IMR-90 (cell line): ENCODE measurements around the gene ZDHHC11B. TPM values are rescaled to one million over a fixed set of nuclear protein-coding genes. Genes with fewer than 3 reads are reported as not detected.

ENCODE experiments used
- ATAC-seq: fragments of 200-7000 bp; cut with Tn5 transposase; 2 replicates; pipeline ENCODE4 v1.9.1; 2020; ENCODE audit warnings: low read depth, mild to moderate bottlenecking, moderate library complexity
- BruUV-seq: library from RNA; stranded (reverse); fragments of 400-500 nt; replicated peaks from 2 replicates; lab custom pipeline; 2021; lab: Mats Ljungman, UMichigan
- CTCF ChIA-PET: fragments of 300-600 bp; formaldehyde crosslinking; extraction: SDS; loops from one replicate; lab custom pipeline; 2021; ENCODE audit warnings: antibody characterized with exemption; lab: Yijun Ruan, JAX
- POLR2A ChIA-PET: fragments of 300-600 bp; sonication (Branson Sonifier 250); formaldehyde crosslinking; loops from one replicate; lab custom pipeline; 2022; ENCODE audit warnings: antibody characterized with exemption; ENCODE audit not compliant: unreplicated experiment; lab: Charles Lee
- DNase-seq: peaks from one replicate; pipeline ENCODE4 v3.0.0; 2013
- H2AFZ ChIP-seq: replicated peaks from 2 replicates; pipeline ENCODE3; 2013; ENCODE audit warnings: low read length, mild to moderate bottlenecking; ENCODE audit not compliant: poor library complexity
- H2AK5ac ChIP-seq: 2 replicates; pipeline ENCODE4 v1.6.1; 2013; ENCODE audit warnings: low read depth, low read length, inconsistent platforms
- H2AK9ac ChIP-seq: replicated peaks from 2 replicates; pipeline ENCODE3; 2013; ENCODE audit warnings: mild to moderate bottlenecking, low read depth, low read length, moderate library complexity; ENCODE audit not compliant: poor library complexity
- H2BK120ac ChIP-seq: 2 replicates; pipeline ENCODE4 v1.6.1; 2013; ENCODE audit warnings: low read depth, low read length, inconsistent platforms
- H2BK15ac ChIP-seq: 3 replicates; pipeline ENCODE4 v1.6.1; 2013; ENCODE audit warnings: low read depth, low read length, inconsistent platforms
- H2BK20ac ChIP-seq: 2 replicates; pipeline ENCODE4 v1.6.1; 2013; ENCODE audit warnings: low read depth, mild to moderate bottlenecking, inconsistent platforms, low read length, moderate library complexity
- H2BK5ac ChIP-seq: 2 replicates; pipeline ENCODE4 v1.6.1; 2013; ENCODE audit warnings: mild to moderate bottlenecking, low read depth, low read length, inconsistent platforms; ENCODE audit not compliant: poor library complexity, severe bottlenecking
- H3K14ac ChIP-seq: replicated peaks from 2 replicates; pipeline ENCODE4 v1.6.1; 2013; ENCODE audit warnings: low read depth, low read length, inconsistent platforms
- H3K18ac ChIP-seq: 2 replicates; pipeline ENCODE4 v1.6.1; 2013; ENCODE audit warnings: low read depth, low read length, control low read depth
- H3K23ac ChIP-seq: 2 replicates; pipeline ENCODE4 v1.6.1; 2013; ENCODE audit warnings: low read depth, low read length, inconsistent platforms
- H3K27ac ChIP-seq: 2 replicates; pipeline ENCODE4 v1.5.1; 2013; ENCODE audit warnings: mild to moderate bottlenecking, control low read depth, low read length; ENCODE audit not compliant: insufficient read depth
- H3K27me3 ChIP-seq: 2 replicates; pipeline ENCODE4 v1.6.1; 2013; ENCODE audit warnings: low read length; ENCODE audit not compliant: control insufficient read depth, insufficient read depth
- H3K36me3 ChIP-seq: 2 replicates; pipeline ENCODE4 v1.6.1; 2013; ENCODE audit warnings: low read length, mixed read lengths; ENCODE audit not compliant: control insufficient read depth, insufficient read depth
- H3K4ac ChIP-seq: 2 replicates; pipeline ENCODE4 v1.6.1; 2013; ENCODE audit warnings: low read depth, low read length, inconsistent platforms
- H3K4me1 ChIP-seq: 2 replicates; pipeline ENCODE4 v1.6.1; 2013; ENCODE audit warnings: low read length, mixed read lengths; ENCODE audit not compliant: control insufficient read depth, insufficient read depth
- H3K4me2 ChIP-seq: 2 replicates; pipeline ENCODE4 v1.6.1; 2013; ENCODE audit warnings: low read depth, mild to moderate bottlenecking, control low read depth, low read length, moderate library complexity
- H3K4me3 ChIP-seq: 2 replicates; pipeline ENCODE4 v1.5.1; 2013; ENCODE audit warnings: low read depth, mild to moderate bottlenecking, control low read depth, low read length, moderate library complexity; ENCODE audit not compliant: insufficient read depth
- H3K56ac ChIP-seq: 2 replicates; pipeline ENCODE4 v1.6.1; 2013; ENCODE audit warnings: low read length, inconsistent platforms; ENCODE audit not compliant: insufficient read depth; ENCODE audit errors: extremely low read depth
- H3K79me1 ChIP-seq, 2 experiments: 2 replicates each; pipeline ENCODE4 v1.6.1; 2013; ENCODE audit warnings: low read length in 2 of 2, inconsistent platforms in 1 of 2, low read depth in 1 of 2
- H3K9ac ChIP-seq: 2 replicates; pipeline ENCODE4 v1.6.1; 2013; ENCODE audit warnings: low read depth, low read length, control low read depth
- H3K9me1 ChIP-seq: 2 replicates; pipeline ENCODE4 v1.6.1; 2013; ENCODE audit warnings: low read length, inconsistent platforms; ENCODE audit not compliant: insufficient read depth
- H3K9me3 ChIP-seq: 2 replicates; pipeline ENCODE4 v1.6.1; 2013; ENCODE audit warnings: low read length; ENCODE audit not compliant: control insufficient read depth, insufficient read depth
- H4K20me1 ChIP-seq: 2 replicates; pipeline ENCODE4 v1.6.1; 2013; ENCODE audit warnings: low read length, inconsistent platforms; ENCODE audit not compliant: insufficient read depth
- H4K5ac ChIP-seq: 2 replicates; pipeline ENCODE4 v1.6.1; 2013; ENCODE audit warnings: mild to moderate bottlenecking, low read depth, low read length, control low read depth
- H4K8ac ChIP-seq, 2 experiments: 2 replicates each; pipeline ENCODE4 v1.6.1; 2013; ENCODE audit warnings: low read depth in 2 of 2, low read length in 2 of 2, control low read depth in 1 of 2, inconsistent platforms in 1 of 2
- H4K91ac ChIP-seq: 2 replicates; pipeline ENCODE4 v1.6.1; 2013; ENCODE audit warnings: low read depth, low read length, inconsistent platforms; ENCODE audit not compliant: insufficient read depth
- ELK1 ChIP-seq: fragments of 150-350 bp; IDR thresholded peaks from 2 replicates; pipeline ENCODE4 v1.6.1; 2016; ENCODE audit warnings: low read depth, mild to moderate bottlenecking, low read length, moderate library complexity, borderline replicate concordance
- MAFK ChIP-seq: IDR thresholded peaks from 2 replicates; pipeline ENCODE4 v1.6.1; 2012; ENCODE audit warnings: low read depth, low read length, improper control_type of control experiment
- POLR2A ChIP-seq: IDR thresholded peaks from 2 replicates; pipeline ENCODE4 v1.6.1; 2012; ENCODE audit warnings: mild to moderate bottlenecking, low read depth, low read length
- RAD21 ChIP-seq: IDR thresholded peaks from 2 replicates; pipeline ENCODE4 v1.6.1; 2012; ENCODE audit warnings: low read length, improper control_type of control experiment
- RCOR1 ChIP-seq: IDR thresholded peaks from 2 replicates; pipeline ENCODE4 v1.6.1; 2012; ENCODE audit warnings: mild to moderate bottlenecking, low read length, improper control_type of control experiment; ENCODE audit not compliant: insufficient replicate concordance
- WGBS, 2 experiments: methylation state at CpG; one replicate each; pipeline versions ENCODE4 v1.1.5 to v1.1.7; 2013; ENCODE audit warnings: missing lambda C conversion rate in 2 of 2; ENCODE audit not compliant: insufficient read length in 1 of 2; ENCODE audit errors: extremely low coverage in 2 of 2; 5-methylcytosine and 5-hydroxymethylcytosine counted together
- dilution Hi-C: fragments of 300-500 bp; cut with HindIII; formaldehyde crosslinking; loops from one replicate; pipeline ENCODE4 v1.14.3; 2018; ENCODE audit warnings: low sequenced_read_pairs; ENCODE audit not compliant: unreplicated experiment
- in situ Hi-C: fragments of 300-500 bp; cut with MboI; formaldehyde crosslinking; loops from 3 replicates; pipeline ENCODE4 v1.14.3; 2019; ENCODE audit warnings: low sequenced_read_pairs, inconsistent platforms, mixed read lengths
- intact Hi-C: fragments of 100-400 bp; cut with micrococcal nuclease; formaldehyde crosslinking; loops from 2 replicates; pipeline ENCODE4 v1.10.0; 2022
- polyA plus RNA-seq, 3 experiments: library from polyadenylated mRNA; depleted of rRNA; stranded (reverse); fragments of >200 nt; gene quantifications; 2 replicates each; pipeline ENCODE4 v1.2.3, GENCODE V29; 2012; ENCODE audit warnings: low replicate concordance in 1 of 3
- total RNA-seq: library from RNA; depleted of rRNA; stranded (reverse); fragments of >200 nt; gene quantifications from 2 replicates; pipeline ENCODE4 v1.2.3, GENCODE V29; 2012

Gene ZDHHC11B
- total and polyA plus RNA-seq, 2 of the 4 experiments (the other 2 are of a cell fraction), result 0.12 TPM; not detected in 1

GRCh38 chr5:760363-761058 lies 24.0 kb downstream of the ZDHHC11B start:
- H2AFZ ChIP-seq, result peak overlapping the region; percentile 69
- H4K91ac ChIP-seq, result no peak overlapping the region
- DNase-seq (no peak), ATAC-seq (no peak)
- H3K36me3 ChIP-seq, result no peaks in the 10 kb centered on the region
- CTCF ChIA-PET, result no interaction called here
- no peak overlapping the region for H3K56ac ChIP-seq
- H3K79me1 ChIP-seq, result no peaks in the 10 kb centered on the region
- dilution Hi-C loops (no loop called here), intact Hi-C loops (no loop called here), in situ Hi-C loops (no loop called here)
- no peaks in the 10 kb centered on the region; the same call in 1 of the 2 replicates for H3K9me1 ChIP-seq
- H3K4ac ChIP-seq, result no peak overlapping the region
- H3K4me3 ChIP-seq, result no peak overlapping the region
- peaks cover 2% of the 10 kb centered on the region; the same call in 1 of the 2 replicates for H3K9me3 ChIP-seq
- peaks cover 35% of the 10 kb centered on the region for H3K27me3 ChIP-seq
- H3K23ac ChIP-seq, result no peak overlapping the region
- no peak overlapping the region for H3K4me2 ChIP-seq
- no peak overlapping the region for H3K14ac ChIP-seq
- BruUV-seq, result no TSS peak
- no peak overlapping the region for H2AK5ac ChIP-seq
- H4K8ac ChIP-seq, result no peak overlapping the region
- H3K27ac ChIP-seq, result no peak overlapping the region
- WGBS, 2 experiments, result 86% methylated on average over 16 of the region's 24 CpGs; no CpG with 5 or more reads in 1 of the 2 experiments
- no peak overlapping the region for H2BK120ac ChIP-seq
- POLR2A ChIA-PET, result no interaction called here
- no peak overlapping the region for H2BK20ac ChIP-seq
- no peaks in the 10 kb centered on the region for H4K20me1 ChIP-seq
- H2BK15ac ChIP-seq, result no peak overlapping the region
- TF ChIP-seq RCOR1, result no peak
- no peak for TF ChIP-seq POLR2A
- no peak for TF ChIP-seq MAFK
- no peak for TF ChIP-seq ELK1
- TF ChIP-seq RAD21, result no peak
- H3K4me1 ChIP-seq, result no peaks in the 10 kb centered on the region
- H2AK9ac ChIP-seq, result peak overlapping the region; percentile 79
- no peak overlapping the region for H3K18ac ChIP-seq
- no peak overlapping the region for H4K5ac ChIP-seq
- no peak overlapping the region for H2BK5ac ChIP-seq
- no peak overlapping the region for H3K9ac ChIP-seq
